Stimulated activated CD8-positive, alpha-beta memory T cell treated with anti-CD3 and anti-CD28 coated beads, Interleukin-4, amount 100 ng/mL, for 1 hour (primary cell): ENCODE measurements around the gene CD180.
A peak's percentile ranks its signal among the peaks of the same experiment; 100 is the strongest.
"Not testable (repeated sequence)": the region's sequence is repeated elsewhere in the genome, so short reads cannot be mapped to it uniquely, and the experiment has no call there.

Experiments
- DNase-seq, 2 donors: peaks; one replicate each; pipeline ENCODE4 v3.0.0-alpha.2; 2020; ENCODE audit warnings: low read depth in 2 of 2, low spot score in 1 of 2

Gene CD180

GRCh38 chr5:67189931-67190330 is 6.7 kb downstream of the CD180 start:
- no peak for DNase-seq

- no peak for DNase-seq
Observed at GRCh38 chr5:67189079-67189354, 7.6 kb downstream of the CD180 start.

GRCh38 chr5:67188274-67189078 is 8.1 kb downstream of the CD180 start:
- DNase-seq: no peak

- no peak for DNase-seq
Observed at GRCh38 chr5:67187006-67187715, 9.4 kb downstream of the CD180 start.

- no peak for DNase-seq
Observed at GRCh38 chr5:67183859-67184258, 12.7 kb downstream of the CD180 start.

GRCh38 chr5:67182301-67182790 is 14.3 kb downstream of the CD180 start:
- no peak for DNase-seq

GRCh38 chr5:67181648-67182221 is 14.9 kb downstream of the CD180 start:
- DNase-seq: no peak

GRCh38 chr5:67179697-67180361 is 16.8 kb downstream of the CD180 start:
- no peak for DNase-seq

- DNase-seq: no peak
Observed at GRCh38 chr5:67178966-67179365, 17.6 kb downstream of the CD180 start.

- no peak for DNase-seq
Observed at GRCh38 chr5:67178085-67178484, 18.5 kb downstream of the CD180 start.

GRCh38 chr5:67176936-67177335 is 19.7 kb downstream of the CD180 start:
- no peak for DNase-seq

- no peak for DNase-seq
Observed at GRCh38 chr5:67173959-67174358, 22.6 kb downstream of the CD180 start.

- DNase-seq: not testable (repeated sequence)
Observed at GRCh38 chr5:67173351-67173750, 23.2 kb downstream of the CD180 start.

- DNase-seq: no peak
Observed at GRCh38 chr5:67170767-67171166, 25.8 kb downstream of the CD180 start.

- DNase-seq: no peak
Observed at GRCh38 chr5:67168069-67168468, 28.5 kb downstream of the CD180 start.

- DNase-seq: peak in 1 of 2 donors; percentile 37
Observed at GRCh38 chr5:67166460-67167285, 29.9 kb downstream of the CD180 start.

- DNase-seq: peak; percentile 45 to 63
Observed at GRCh38 chr5:67165526-67166459, 30.8 kb downstream of the CD180 start.

- no peak for DNase-seq
Observed at GRCh38 chr5:67164856-67165525, 31.6 kb downstream of the CD180 start.
